ENCODE results near the gene MRPL49. TPM values are rescaled to one million over a fixed set of nuclear protein-coding genes. Genes with fewer than 3 reads are reported as not detected.

MRPL49 gene
- total and polyA plus RNA-seq, 2 of the 8 experiments (the other 6 are each of a cell fraction or from before 2014, with no cell fraction given): 54.0 to 84.8 TPM

GRCh38 chr11:65114538-65115171, 7.5 kb upstream of the MRPL49 start:
- DNase-seq (ENCODE audit: low read depth in 1 of 2, low spot score in 2 of 2): no peak
- FAIRE-seq: no peak
- Histone ChIP-seq H3K4ac (replicated peaks; ENCODE audit: insufficient read length, low read depth, low read length) (no peak overlapping the region), H3K4me3 (ENCODE audit: extremely low read depth in 1 of 4, insufficient read depth in 2 of 4, low read depth in 3 of 4, low read length in 4 of 4) (no peak overlapping the region), H2AFZ (ENCODE audit: low read length) (no peak overlapping the region), H4K8ac (ENCODE audit: extremely low read depth, insufficient read depth, low read length) (no peak overlapping the region; the same call in 1 of the 2 replicates), H3K18ac (ENCODE audit: extremely low read depth, low read length) (no peak overlapping the region), H3K23me2 (ENCODE audit: low read depth, low read length) (peaks cover 17% of the 10 kb centered on the region; the same call in 1 of the 2 replicates), H3K36me3 (ENCODE audit: control insufficient read depth in 2 of 4, insufficient read depth in 4 of 4, low read length in 3 of 4) (peaks cover 0 to 18% (median 3%) of the 10 kb centered on the region in 4 experiments; a peak in 3 of 8 replicates), H3K4me1 (replicated peaks in 1 of 4; ENCODE audit: control insufficient read depth in 3 of 4, insufficient read depth in 4 of 4, low read length in 3 of 4) (peaks cover 2 to 26% (median 19%) of the 10 kb centered on the region in 4 experiments), H3K9ac (replicated peaks in 1 of 4; ENCODE audit: extremely low read depth in 1 of 4, low read depth in 3 of 4, low read length in 3 of 4) (no peak overlapping the region), H2BK15ac (ENCODE audit: low read length) (no peak overlapping the region), H4K91ac (replicated peaks; ENCODE audit: insufficient read length, low read length) (no peak overlapping the region), H3K56ac (replicated peaks; ENCODE audit: insufficient read length, low read depth, low read length) (no peak overlapping the region), H3K4me2 (ENCODE audit: insufficient read depth in 1 of 2, low read depth in 2 of 2, low read length in 2 of 2) (no peak overlapping the region), H2BK12ac (ENCODE audit: low read depth, low read length) (0 out of 2 replicates have a peak overlapping the region, but pooled peaks have one; percentile 27), H2AK5ac (ENCODE audit: low read depth, low read length) (no peak overlapping the region), H2BK5ac (ENCODE audit: low read depth, low read length) (no peak overlapping the region), H3K14ac (ENCODE audit: insufficient read length) (no peak overlapping the region), H2BK20ac (ENCODE audit: low read length) (no peak overlapping the region), H2BK120ac (replicated peaks; ENCODE audit: low read depth, low read length) (no peak overlapping the region), H3K27me3 (replicated peaks in 1 of 4; ENCODE audit: control insufficient read depth in 3 of 4, extremely low read depth in 1 of 4, insufficient read depth in 3 of 4, low read length in 3 of 4) (no peaks in the 10 kb centered on the region), H3K79me2 (ENCODE audit: control insufficient read depth in 1 of 2, insufficient read depth in 2 of 2, low read length in 2 of 2) (peaks cover 0 to 6% of the 10 kb centered on the region in 2 experiments; a peak in 1 of 4 replicates), H3K79me1 (ENCODE audit: low read depth, low read length) (peaks cover 8% of the 10 kb centered on the region), H3K27ac (ENCODE audit: low read depth, low read length) (no peak overlapping the region), H3K23ac (ENCODE audit: insufficient read length) (no peak overlapping the region), H4K5ac (ENCODE audit: insufficient read length, low read depth, low read length) (no peak overlapping the region), H3K9me3 (ENCODE audit: insufficient read depth in 2 of 2, low read depth in 1 of 2, low read length in 1 of 2) (no peaks in the 10 kb centered on the region), H4K20me1 (replicated peaks in 1 of 2; ENCODE audit: control insufficient read depth in 1 of 2, insufficient read depth in 2 of 2, low read length in 2 of 2) (peaks cover 4 to 18% of the 10 kb centered on the region in 2 experiments)
- 89% methylated on average over 11 of the region's 11 CpGs; no CpG with 5 or more reads in 1 of the 2 experiments for WGBS, 2 experiments (ENCODE audit: extremely low coverage in 1 of 2, insufficient coverage in 1 of 2, insufficient read length in 1 of 2, insufficient replicate concordance in 2 of 2, low coverage in 1 of 2, low lambda C conversion rate in 2 of 2, missing lambda C conversion rate in 1 of 2)
- POLR2A ChIA-PET (ENCODE audit: partially characterized antibody): interaction anchor here (0.7 to 17.4 kb wide), 12 partner anchors 16 to 312 kb away, joined by 3 to 305 read pairs (median 4); partner anchors contain the start of genes ARL2, CAPN1, MAP4K2 and SYVN1
- TF ChIP-seq YY1 (IDR thresholded peaks at IDR 0.05; ENCODE audit: low read depth, low read length): no peak
- 0 out of 2 replicates have a peak, but pooled peaks have one; percentile 55 for TF ChIP-seq POLR2AphosphoS5 (IDR thresholded peaks at IDR 0.05; ENCODE audit: low read depth, low read length)
- CTCF ChIA-PET (ENCODE audit: partially characterized antibody): interaction anchor here (0.6 to 7.9 kb wide), 5 partner anchors 13 to 66 kb away, joined by 3 to 71 read pairs (median 5); partner anchors contain the start of gene CAPN1

All from H1 (cell line).